ENCODE results near the gene PDE11A. TPM values are rescaled to one million over a fixed set of nuclear protein-coding genes. Genes with fewer than 3 reads are reported as not detected.

Gene PDE11A
- total and polyA plus RNA-seq, 2 of the 8 experiments (the other 6 are each of a cell fraction or from before 2014, with no cell fraction given): 0.19 to 0.23 TPM

DNA sequence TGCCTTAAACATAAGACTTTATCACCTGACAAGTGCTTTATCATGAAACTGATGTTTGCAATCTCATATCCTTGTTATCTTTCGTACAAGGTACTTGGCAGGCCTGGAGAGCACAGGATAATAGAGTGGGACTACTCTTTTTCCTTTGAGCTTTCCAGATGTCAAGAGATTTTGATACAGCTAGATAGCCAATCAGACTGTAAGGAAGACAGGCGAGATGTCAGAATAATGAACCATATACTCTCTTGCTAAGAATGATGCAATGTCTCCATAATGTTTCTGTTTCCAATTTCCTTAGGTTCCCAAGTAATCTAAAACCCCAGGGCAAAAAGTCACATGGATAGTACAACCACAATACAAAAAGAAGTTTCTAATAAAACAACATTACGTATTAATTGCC is 313.1 kb downstream of the PDE11A start:
- Histone ChIP-seq H2AK5ac (ENCODE audit: low read depth, low read length) (no peak overlapping the region), H3K56ac (replicated peaks; ENCODE audit: insufficient read length, low read depth, low read length) (no peak overlapping the region), H2BK120ac (replicated peaks; ENCODE audit: low read depth, low read length) (no peak overlapping the region), H3K18ac (ENCODE audit: extremely low read depth, low read length) (no peak overlapping the region), H3K23me2 (ENCODE audit: low read depth, low read length) (no peaks in the 10 kb centered on the region), H3K4me2 (ENCODE audit: insufficient read depth in 1 of 2, low read depth in 2 of 2, low read length in 2 of 2) (no peak overlapping the region), H4K8ac (ENCODE audit: extremely low read depth, insufficient read depth, low read length) (no peak overlapping the region), H3K4me3 (ENCODE audit: extremely low read depth in 1 of 4, insufficient read depth in 2 of 4, low read depth in 3 of 4, low read length in 4 of 4) (no peak overlapping the region), H3K79me1 (ENCODE audit: low read depth, low read length) (no peaks in the 10 kb centered on the region), H2BK15ac (ENCODE audit: low read length) (no peak overlapping the region), H2BK5ac (ENCODE audit: low read depth, low read length) (no peak overlapping the region), H4K91ac (replicated peaks; ENCODE audit: insufficient read length, low read length) (no peak overlapping the region), H2BK20ac (ENCODE audit: low read length) (no peak overlapping the region), H4K5ac (ENCODE audit: insufficient read length, low read depth, low read length) (no peak overlapping the region), H3K23ac (ENCODE audit: insufficient read length) (no peak overlapping the region), H2BK12ac (ENCODE audit: low read depth, low read length) (no peak overlapping the region), H3K27ac (ENCODE audit: low read depth, low read length) (no peak overlapping the region), H3K4me1 (replicated peaks in 1 of 4; ENCODE audit: control insufficient read depth in 3 of 4, insufficient read depth in 4 of 4, low read length in 3 of 4) (peaks cover 0 to 9% (median 4%) of the 10 kb centered on the region in 4 experiments; a peak in 6 of 7 replicates), H3K79me2 (ENCODE audit: control insufficient read depth in 1 of 2, insufficient read depth in 2 of 2, low read length in 2 of 2) (no peaks in the 10 kb centered on the region), H3K9me3 (ENCODE audit: insufficient read depth in 2 of 2, low read depth in 1 of 2, low read length in 1 of 2) (no peaks in the 10 kb centered on the region), H3K4ac (replicated peaks; ENCODE audit: insufficient read length, low read depth, low read length) (no peak overlapping the region), H2AFZ (ENCODE audit: low read length) (no peak overlapping the region), H3K27me3 (replicated peaks in 1 of 4; ENCODE audit: control insufficient read depth in 3 of 4, extremely low read depth in 1 of 4, insufficient read depth in 3 of 4, low read length in 3 of 4) (peaks cover 0 to 2% (median 1%) of the 10 kb centered on the region in 4 experiments; a peak in 2 of 7 replicates), H4K20me1 (replicated peaks in 1 of 2; ENCODE audit: control insufficient read depth in 1 of 2, insufficient read depth in 2 of 2, low read length in 2 of 2) (no peaks in the 10 kb centered on the region), H3K36me3 (ENCODE audit: control insufficient read depth in 2 of 4, insufficient read depth in 4 of 4, low read length in 3 of 4) (no peaks in the 10 kb centered on the region), H3K14ac (ENCODE audit: insufficient read length) (no peak overlapping the region), H3K9ac (replicated peaks in 1 of 4; ENCODE audit: extremely low read depth in 1 of 4, low read depth in 3 of 4, low read length in 3 of 4) (no peak overlapping the region)
- ChIA-PET CTCF (ENCODE audit: partially characterized antibody) (interaction anchor here (0.6 to 2.9 kb wide), 19 partner anchors 11 to 989 kb away, joined by 3 to 18 read pairs (median 3); no protein-coding TSS in a partner anchor), POLR2A (ENCODE audit: partially characterized antibody) (no interaction called here)
- no peak for FAIRE-seq
- 83% methylated on average over 3 of the region's 3 CpGs; no CpG with 5 or more reads in 1 of the 2 experiments for WGBS, 2 experiments (ENCODE audit: extremely low coverage in 1 of 2, insufficient coverage in 1 of 2, insufficient read length in 1 of 2, insufficient replicate concordance in 2 of 2, low coverage in 1 of 2, low lambda C conversion rate in 2 of 2, missing lambda C conversion rate in 1 of 2)
- DNase-seq (ENCODE audit: low read depth in 1 of 2, low spot score in 2 of 2): no peak

All from H1 (cell line).